ENCODE results near the gene PRODH2. TPM values are rescaled to one million over a fixed set of nuclear protein-coding genes. Genes with fewer than 3 reads are reported as not detected.
A peak's percentile ranks its signal among the peaks of the same experiment; 100 is the strongest.

Gene PRODH2
- total RNA-seq, 1 experiment from 2014 or later: not detected

DNA sequence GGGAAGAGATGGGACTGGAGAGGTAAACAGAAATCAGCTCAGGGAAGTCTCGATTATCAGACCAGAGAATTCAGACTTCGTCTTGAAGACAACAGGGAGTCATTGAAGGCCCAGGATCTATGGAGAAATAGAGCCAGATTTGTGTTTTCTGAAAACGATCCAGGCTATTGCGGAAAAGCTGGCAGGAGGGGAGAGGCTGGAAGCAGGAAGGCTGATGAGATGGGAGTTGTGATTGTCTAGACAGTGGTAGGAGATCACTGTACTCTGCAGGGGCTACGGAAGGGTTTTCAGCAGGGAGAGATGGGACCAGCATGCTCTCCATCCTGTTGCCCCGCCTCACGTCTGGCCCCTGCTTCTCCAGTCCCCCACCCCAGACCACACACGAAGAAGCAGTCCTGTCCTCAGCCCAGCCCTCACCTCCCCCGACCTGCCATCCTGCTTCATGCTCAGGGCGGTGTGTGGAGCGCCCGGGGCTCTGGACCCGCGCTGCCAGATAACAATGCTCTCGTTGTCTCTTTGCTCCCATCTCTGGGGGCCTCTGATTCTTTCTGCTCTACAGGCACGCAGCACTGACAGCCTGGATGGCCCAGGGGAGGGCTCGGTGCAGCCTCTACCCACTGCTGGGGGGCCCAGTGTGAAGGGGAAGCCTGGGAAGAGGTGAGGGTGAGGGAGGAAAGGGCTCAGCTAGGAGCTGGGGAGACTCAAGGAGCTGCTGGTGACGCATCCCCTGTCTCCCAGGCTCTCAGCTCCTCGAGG is 35.4 kb downstream of the PRODH2 start:
- Histone ChIP-seq H3K9me3 (ENCODE audit: low read length) (no peaks in the 10 kb centered on the region), H3K4me2 (ENCODE audit: low read length) (no peak overlapping the region), H3K27me3 (ENCODE audit: low read length) (no peaks in the 10 kb centered on the region), H4K20me1 (ENCODE audit: low read length) (no peaks in the 10 kb centered on the region), H3K27ac (ENCODE audit: low read length) (no peak overlapping the region), H3K9ac (ENCODE audit: low read length) (no peak overlapping the region), H3K9me2 (replicated peaks; ENCODE audit: low read length) (no peaks in the 10 kb centered on the region), H3K4me1 (ENCODE audit: insufficient read depth, low read length) (peaks cover 7% of the 10 kb centered on the region), H3K4me3 (ENCODE audit: low read length) (no peak overlapping the region), H3K79me2 (ENCODE audit: low read length) (no peaks in the 10 kb centered on the region), H3K36me3 (ENCODE audit: low read depth, low read length) (no peaks in the 10 kb centered on the region), H2AFZ (ENCODE audit: low read length) (no peak overlapping the region), H3F3A (ENCODE audit: low read length, unreplicated experiment) (no peaks in the 10 kb centered on the region)
- no TSS peak for BruUV-seq (replicated peaks)
- POLR2A ChIA-PET (ENCODE audit: unreplicated experiment): interaction anchor here (0.6 kb wide), 1 partner anchor 32 kb away, joined by 7 read pairs; the partner anchor contains the start of genes PSENEN and U2AF1L4
- no peak for TF ChIP-seq CTCF (conservative IDR thresholded peaks at IDR 0.05; ENCODE audit: low read depth, low read length)
- DNase-seq (no peak), ATAC-seq (no peak)
- CTCF ChIA-PET: no interaction called here
- intact Hi-C loops (cut with micrococcal nuclease): no loop called here

DNA sequence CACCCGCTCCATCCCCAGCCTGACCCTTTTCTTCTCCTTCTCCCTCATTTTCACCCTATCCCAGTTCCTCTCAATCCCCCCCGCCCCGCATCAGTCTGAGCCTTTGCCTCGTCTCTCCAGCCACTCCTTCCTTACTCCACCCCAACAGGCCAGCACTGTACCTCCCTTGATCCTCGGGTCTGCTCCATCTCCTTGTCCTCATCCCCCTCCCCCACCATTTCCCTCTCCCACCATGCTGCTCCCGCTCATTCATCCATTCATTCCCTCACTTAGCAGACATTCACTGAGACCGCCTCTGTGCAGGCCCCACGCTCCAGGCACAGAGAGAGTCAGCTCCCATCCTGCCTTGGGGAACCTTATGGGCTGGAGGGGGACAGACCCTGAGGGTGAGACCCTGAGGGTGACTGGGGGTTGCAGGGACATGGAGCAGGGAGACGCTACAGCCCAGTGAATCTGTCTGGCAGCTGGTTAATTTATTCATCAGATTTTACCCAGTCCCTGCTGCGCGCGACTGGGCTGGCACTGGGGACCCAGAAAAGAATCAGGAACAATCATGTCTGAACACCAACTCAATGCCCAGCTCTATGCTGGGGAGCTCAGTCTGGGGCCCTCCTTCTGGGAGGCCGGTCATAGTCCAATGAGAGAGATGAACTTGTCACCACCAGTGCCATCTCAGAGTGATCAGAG is 36.4 kb downstream of the PRODH2 start:
- Histone ChIP-seq H3K27me3 (ENCODE audit: low read length) (no peaks in the 10 kb centered on the region), H3F3A (ENCODE audit: low read length, unreplicated experiment) (no peaks in the 10 kb centered on the region), H3K9me2 (replicated peaks; ENCODE audit: low read length) (no peaks in the 10 kb centered on the region), H4K20me1 (ENCODE audit: low read length) (no peaks in the 10 kb centered on the region), H3K4me2 (ENCODE audit: low read length) (peak overlapping the region; percentile 98), H3K9me3 (ENCODE audit: low read length) (no peaks in the 10 kb centered on the region), H3K4me1 (ENCODE audit: insufficient read depth, low read length) (peaks cover 7% of the 10 kb centered on the region), H2AFZ (ENCODE audit: low read length) (no peak overlapping the region), H3K4me3 (ENCODE audit: low read length) (peak overlapping the region; percentile 66), H3K79me2 (ENCODE audit: low read length) (no peaks in the 10 kb centered on the region), H3K36me3 (ENCODE audit: low read depth, low read length) (no peaks in the 10 kb centered on the region), H3K27ac (ENCODE audit: low read length) (no peak overlapping the region), H3K9ac (ENCODE audit: low read length) (0 out of 2 replicates have a peak overlapping the region, but pooled peaks have one; percentile 17)
- ChIA-PET POLR2A (ENCODE audit: unreplicated experiment) (interaction anchor here (0.6 kb wide), 1 partner anchor 36 kb away, joined by 3 read pairs; no protein-coding TSS in a partner anchor), CTCF (no interaction called here)
- no TSS peak for BruUV-seq (replicated peaks)
- DNase-seq: no peak
- ATAC-seq: no peak
- TF ChIP-seq CTCF (conservative IDR thresholded peaks at IDR 0.05; ENCODE audit: low read depth, low read length) (no peak), EZH2phosphoT487 (IDR thresholded peaks at IDR 0.05; ENCODE audit: borderline replicate concordance, low read length) (no peak), EZH2 (IDR thresholded peaks at IDR 0.05; ENCODE audit: low read length, unreplicated experiment) (no peak)
- intact Hi-C loops (cut with micrococcal nuclease): no loop called here

Measured in PC-3 (cell line).